ENCODE results near the gene AHSG.

The AHSG gene

DNA sequence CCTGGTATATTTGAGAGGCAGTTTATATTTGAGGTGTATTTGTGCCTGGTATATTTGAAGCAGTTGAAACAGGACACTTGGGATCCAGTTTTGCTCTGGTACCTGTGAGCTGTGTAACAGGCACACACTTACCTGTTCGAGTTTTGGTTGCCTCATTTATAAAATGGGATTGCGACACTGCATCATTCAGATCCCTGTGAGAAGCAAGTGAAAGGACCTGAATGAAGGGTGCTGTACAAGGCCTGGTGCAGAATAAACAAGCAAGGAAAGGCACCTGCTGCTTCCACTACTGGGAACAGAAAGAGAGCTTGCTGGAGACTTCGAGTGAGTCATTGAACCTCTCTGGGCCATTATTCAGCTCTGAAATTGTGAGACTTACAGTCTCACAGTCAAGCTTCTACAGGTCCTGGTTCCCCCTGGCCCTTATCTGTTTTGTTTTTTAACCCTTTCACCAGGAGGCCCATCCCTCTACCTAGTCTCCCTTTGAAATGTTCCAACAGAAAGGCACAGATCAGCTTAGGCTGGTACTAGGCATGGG lies 38.9 kb downstream of the AHSG start:
- Mint-ChIP-seq H3K27me3 (no peaks in the 10 kb centered on the region), H3K4me3 (no peak overlapping the region), H3K27ac (no peak overlapping the region), H3K4me1 (peaks cover 16% of the 10 kb centered on the region in 2 donors), H3K9me3 (no peaks in the 10 kb centered on the region), H3K36me3 (no peaks in the 10 kb centered on the region)
- DNase-seq: no peak
- no peak for ATAC-seq (replicated peaks)

GRCh38 chr3:186653080-186653707 lies 40.3 kb downstream of the AHSG start:
- Mint-ChIP-seq H3K4me1 (peaks cover 16% of the 10 kb centered on the region in 2 donors), H3K27ac (peak overlapping the region; percentile 73)
- peak; percentile 94 to 97 for ATAC-seq (replicated peaks)

GRCh38 chr3:186653984-186654383 lies 41.1 kb downstream of the AHSG start:
- ATAC-seq (replicated peaks) (no peak), DNase-seq (no peak)
- Mint-ChIP-seq H3K27me3 (peaks cover 5 to 12% of the 10 kb centered on the region in 2 donors), H3K27ac (no peak overlapping the region), H3K36me3 (no peaks in the 10 kb centered on the region), H3K4me1 (peaks cover 16% of the 10 kb centered on the region in 2 donors), H3K9me3 (no peaks in the 10 kb centered on the region), H3K4me3 (no peak overlapping the region)

More at GRCh38 chr3:186653080-186653707, 40.3 kb downstream of the AHSG start:
- Mint-ChIP-seq H3K9me3 (no peaks in the 10 kb centered on the region), H3K36me3 (no peaks in the 10 kb centered on the region), H3K27me3 (peaks cover 0 to 4% of the 10 kb centered on the region in 2 donors), H3K4me3 (no peak overlapping the region)
- DNase-seq: peak; percentile 5

DNA sequence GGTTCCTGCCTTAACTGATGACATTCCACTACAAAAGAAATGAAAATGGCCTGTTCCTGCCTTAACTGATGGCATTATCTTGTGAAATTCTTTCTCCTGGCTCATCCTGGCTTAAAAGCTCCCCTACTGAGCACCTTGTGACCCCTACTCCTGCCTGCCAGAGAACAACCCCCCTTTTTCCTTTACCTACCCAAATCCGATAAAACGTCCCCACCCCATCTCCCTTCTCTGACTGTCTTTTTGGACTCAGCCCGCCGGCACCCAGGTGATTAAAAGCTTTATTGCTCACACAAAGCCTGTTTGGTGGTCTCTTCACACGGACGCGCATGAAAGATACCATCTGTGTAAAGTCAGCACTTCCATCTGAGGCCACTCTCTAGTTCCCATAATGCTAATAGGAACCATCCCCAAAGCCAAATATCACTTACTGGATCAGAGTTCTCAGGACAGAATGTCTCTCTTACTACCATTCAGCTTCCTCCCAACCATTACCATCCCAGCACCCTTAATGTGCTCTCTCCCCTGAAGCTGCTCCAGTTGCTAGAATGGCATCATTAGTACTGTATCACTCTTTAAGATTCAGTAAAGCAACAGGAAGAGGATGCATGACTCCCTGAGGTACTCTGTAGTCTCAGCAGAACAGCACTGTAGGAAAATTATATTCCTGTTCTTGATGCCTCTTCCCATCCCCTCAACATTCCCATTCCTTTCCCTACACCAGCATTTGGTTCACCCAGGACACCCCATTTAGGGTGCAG lies 50.7 kb downstream of the AHSG start:
- H3K36me3 Mint-ChIP-seq: no peaks in the 10 kb centered on the region
- ATAC-seq (replicated peaks) (no peak), DNase-seq (no peak)
- no peaks in the 10 kb centered on the region for H3K4me1 Mint-ChIP-seq
- no peak overlapping the region for H3K27ac Mint-ChIP-seq
- no peak overlapping the region for H3K4me3 Mint-ChIP-seq
- peaks cover 24 to 39% of the 10 kb centered on the region in 2 donors for H3K27me3 Mint-ChIP-seq
- no peaks in the 10 kb centered on the region for H3K9me3 Mint-ChIP-seq

GRCh38 chr3:186664119-186664495 lies 51.2 kb downstream of the AHSG start:
- H3K27me3 Mint-ChIP-seq: peaks cover 18 to 33% of the 10 kb centered on the region in 2 donors
- H3K36me3 Mint-ChIP-seq: no peaks in the 10 kb centered on the region
- DNase-seq (no peak), ATAC-seq (replicated peaks) (no peak)
- no peaks in the 10 kb centered on the region for H3K4me1 Mint-ChIP-seq
- no peaks in the 10 kb centered on the region for H3K9me3 Mint-ChIP-seq
- H3K27ac Mint-ChIP-seq: no peak overlapping the region
- no peak overlapping the region for H3K4me3 Mint-ChIP-seq

GRCh38 chr3:186664506-186664905 lies 51.6 kb downstream of the AHSG start:
- DNase-seq: no peak
- Mint-ChIP-seq H3K27me3 (peaks cover 14 to 29% of the 10 kb centered on the region in 2 donors), H3K27ac (no peak overlapping the region), H3K4me3 (no peak overlapping the region), H3K36me3 (no peaks in the 10 kb centered on the region), H3K9me3 (no peaks in the 10 kb centered on the region), H3K4me1 (no peaks in the 10 kb centered on the region)
- no peak for ATAC-seq (replicated peaks)

DNA sequence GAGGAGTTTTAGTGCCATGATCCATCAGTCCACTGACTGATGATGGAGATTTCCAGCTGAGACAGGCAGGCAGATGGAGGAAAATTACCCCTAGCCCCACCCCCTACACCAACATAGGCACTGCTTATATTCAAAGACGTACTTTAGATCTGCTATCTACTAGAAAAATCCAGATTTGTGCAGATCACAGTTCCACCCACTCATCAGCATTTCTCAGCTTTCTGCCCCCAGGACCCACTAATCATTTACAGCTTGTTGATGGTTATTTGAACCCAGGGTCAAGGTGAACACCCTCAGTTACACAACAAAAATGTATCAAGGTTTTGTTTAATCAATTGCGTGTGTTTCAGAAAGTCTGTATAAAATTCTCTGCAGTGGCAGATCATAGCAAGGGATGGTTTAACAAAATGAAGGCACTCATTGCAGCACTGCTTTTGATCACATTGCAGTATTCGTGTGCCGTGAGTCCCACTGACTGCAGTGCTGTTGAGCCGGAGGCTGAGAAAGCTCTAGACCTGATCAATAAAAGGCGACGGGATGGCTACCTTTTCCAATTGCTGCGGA lies 52.8 kb downstream of the AHSG start, which contains the start of gene HRG:
TSS of gene HRG (plus strand) at position 390 of the 564 bp plus-strand sequence. CDS start at position 408, 18 bp downstream.
- no peaks in the 10 kb centered on the region for H3K36me3 Mint-ChIP-seq
- DNase-seq (no peak), ATAC-seq (replicated peaks) (no peak)
- peaks cover 14 to 29% of the 10 kb centered on the region in 2 donors for H3K27me3 Mint-ChIP-seq
- H3K27ac Mint-ChIP-seq: no peak within 1 kb of the TSS
- H3K4me3 Mint-ChIP-seq: no peak within 1 kb of the TSS
- no peaks in the 10 kb centered on the region for H3K9me3 Mint-ChIP-seq
- H3K4me1 Mint-ChIP-seq: no peaks in the 10 kb centered on the region

DNA sequence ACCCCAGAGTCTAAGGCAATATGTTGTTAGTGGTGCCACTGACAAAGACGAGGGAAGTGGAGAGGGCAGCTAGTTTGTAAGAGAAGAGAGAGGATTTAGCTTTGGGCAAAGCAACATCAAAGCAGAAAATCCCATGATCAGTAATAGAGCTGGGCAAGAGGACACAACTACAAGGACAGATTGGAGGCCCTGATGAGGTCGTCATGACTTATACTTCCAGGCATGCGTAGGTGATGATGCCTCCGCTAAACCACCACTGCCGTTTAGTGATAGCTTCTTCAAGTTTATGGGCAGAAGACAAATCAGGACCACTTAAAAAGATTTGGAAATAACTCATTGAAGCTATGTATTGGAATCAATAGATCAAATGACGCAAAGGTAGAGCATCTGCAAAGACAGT lies 55.6 kb downstream of the AHSG start:
- Mint-ChIP-seq H3K9me3 (no peaks in the 10 kb centered on the region), H3K36me3 (no peaks in the 10 kb centered on the region), H3K4me3 (no peak overlapping the region), H3K4me1 (no peaks in the 10 kb centered on the region), H3K27ac (no peak overlapping the region), H3K27me3 (peaks cover 20 to 38% of the 10 kb centered on the region in 2 donors)
- ATAC-seq (replicated peaks): no peak
- no peak for DNase-seq

DNA sequence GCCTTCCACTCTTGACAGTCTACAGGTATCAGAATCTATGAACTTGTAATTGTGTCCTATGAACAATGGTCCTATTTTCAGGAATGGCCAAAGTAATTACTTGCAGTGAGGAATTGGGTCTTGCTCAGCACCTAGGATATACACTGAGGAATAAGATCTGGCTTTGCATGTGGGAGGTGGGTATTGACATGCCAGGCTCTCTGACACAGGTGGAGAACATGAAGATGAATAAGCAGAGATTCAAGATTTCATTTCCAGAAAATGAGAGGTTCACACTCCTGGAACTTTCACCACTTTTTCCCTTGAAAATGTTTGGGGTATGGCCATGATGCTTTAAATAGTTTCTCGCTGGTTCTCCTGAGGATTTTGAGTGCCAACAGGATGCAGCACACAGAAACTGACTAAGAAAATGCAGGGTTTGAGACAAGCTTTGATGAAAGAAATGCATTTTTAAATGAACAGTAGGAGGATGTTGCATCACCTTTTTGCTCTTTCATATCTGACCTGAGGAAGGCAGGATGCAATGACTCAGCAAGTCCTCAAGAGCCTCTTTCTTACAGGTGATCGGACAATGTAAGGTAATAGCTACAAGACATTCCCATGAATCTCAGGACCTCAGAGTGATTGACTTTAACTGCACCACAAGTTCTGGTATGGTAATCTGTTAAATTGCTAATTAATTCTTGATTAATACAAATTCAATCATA lies 56.7 kb downstream of the AHSG start:
- DNase-seq (no peak), ATAC-seq (replicated peaks) (no peak)
- H3K4me3 Mint-ChIP-seq: no peak overlapping the region
- H3K9me3 Mint-ChIP-seq: no peaks in the 10 kb centered on the region
- no peaks in the 10 kb centered on the region for H3K36me3 Mint-ChIP-seq
- no peak overlapping the region for H3K27ac Mint-ChIP-seq
- no peaks in the 10 kb centered on the region for H3K4me1 Mint-ChIP-seq
- H3K27me3 Mint-ChIP-seq: peaks cover 19 to 28% of the 10 kb centered on the region in 2 donors

DNA sequence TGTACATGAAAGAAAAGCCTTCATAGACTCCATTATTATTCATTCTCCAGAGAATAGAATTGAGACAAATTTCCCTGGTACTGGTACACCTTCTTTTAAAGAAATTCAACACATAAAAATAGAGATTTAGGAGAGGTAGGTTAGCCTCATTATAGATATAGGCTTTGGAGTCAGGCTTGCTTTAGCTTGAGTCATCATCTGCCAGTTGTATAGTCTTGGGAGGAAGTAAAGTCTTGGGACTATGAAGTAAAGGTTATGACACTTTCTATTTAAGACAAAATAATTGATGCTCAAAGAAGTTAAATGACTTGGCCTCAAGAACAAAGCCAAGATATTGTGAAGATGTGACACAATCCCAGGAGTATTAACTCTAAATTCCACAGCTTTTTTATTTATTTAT lies 57.3 kb downstream of the AHSG start:
- Mint-ChIP-seq H3K36me3 (no peaks in the 10 kb centered on the region), H3K4me3 (no peak overlapping the region), H3K9me3 (no peaks in the 10 kb centered on the region), H3K27me3 (peaks cover 25 to 27% of the 10 kb centered on the region in 2 donors), H3K27ac (no peak overlapping the region), H3K4me1 (peaks cover 0 to 1% of the 10 kb centered on the region in 2 donors)
- no peak for ATAC-seq (replicated peaks)
- DNase-seq: no peak

Data from stimulated activated naive B cell treated with anti-CD40 and anti-IgM and Interleukin-4, amounts not matched to agents 10 μg/mL and 1 μg/mL and 100 μg/mL, for 72 hours (primary cell).